Gastroesophageal sphincter (tissue), 4 donors: Measurements from ENCODE around the gene NPHP1. TPM values are rescaled to one million over a fixed set of nuclear protein-coding genes. Genes with fewer than 3 reads are reported as not detected.

Experiments used
- ATAC-seq: fragments of 150-250 bp; one replicate; pipeline ENCODE4 v1.9.1; 2016; ENCODE audit warnings: mild to moderate bottlenecking, moderate library complexity
- H3K27ac ChIP-seq, 4 donors: fragments of 200-600 bp; sonication (generic) in 3 of 4; 1 replicate in 3 of 4; 2 replicates in 1 of 4; pipeline ENCODE4 v1.5.1; 2016 to 2019
- H3K27me3 ChIP-seq: fragments of 200-600 bp; sonication (generic); one replicate; pipeline ENCODE4 v1.5.1; 2019
- H3K36me3 ChIP-seq, 2 donors: fragments of 200-600 bp; sonication (generic); one replicate each; pipeline ENCODE4 v1.5.1; 2019; ENCODE audit warnings: control low read depth in 1 of 2
- H3K4me1 ChIP-seq, 3 donors: fragments of 200-600 bp; sonication (generic); 1 replicate in 2 of 3; 2 replicates in 1 of 3; pipeline ENCODE4 v1.5.1; 2016 to 2019; ENCODE audit warnings: control low read depth in 2 of 3
- H3K4me3 ChIP-seq, 2 donors: fragments of 200-600 bp; sonication (generic); one replicate each; pipeline ENCODE4 v1.5.1; 2019; ENCODE audit warnings: mild to moderate bottlenecking in 1 of 2, moderate library complexity in 1 of 2
- H3K9me3 ChIP-seq, 3 donors: fragments of 200-600 bp; sonication (generic); one replicate each; pipeline ENCODE4 v1.5.1; 2017 to 2019; ENCODE audit warnings: control low read depth in 2 of 3
- EP300 ChIP-seq: sonication (generic); formaldehyde crosslinking; IDR thresholded peaks from one replicate; pipeline ENCODE4 v1.6.1; 2017; ENCODE audit warnings: antibody characterized with exemption, mild to moderate bottlenecking
- POLR2A ChIP-seq, 2 donors: fragments of 450-650 bp; IDR thresholded peaks; one replicate each; pipeline ENCODE4 v1.6.1; 2017; ENCODE audit warnings: antibody characterized with exemption in 2 of 2, mild to moderate bottlenecking in 2 of 2, moderate library complexity in 1 of 2
- POLR2AphosphoS5 ChIP-seq: sonication (generic); formaldehyde crosslinking; IDR thresholded peaks from one replicate; pipeline ENCODE4 v1.6.1; 2017; ENCODE audit warnings: antibody characterized with exemption
- WGBS, 2 donors: methylation state at CpG; one replicate each; pipeline ENCODE4 v1.1.5; 2018; ENCODE audit warnings: low coverage in 1 of 2; 5-methylcytosine and 5-hydroxymethylcytosine counted together
- total RNA-seq, 4 donors: library from RNA; depleted of rRNA; stranded (reverse); fragments of >200 nt; gene quantifications; one replicate each; pipeline ENCODE4 v1.1.0, GENCODE V29; 2016
- TF ChIP-seq, protein P1 (sequence below), 4 experiments: fragments of 200-600 bp in 2 of 4; fragments of 450-650 bp in 2 of 4; sonication (generic) in 1 of 4; IDR thresholded peaks; one replicate each; pipeline ENCODE4 v1.5.1; 2017 to 2019; ENCODE audit warnings: antibody characterized with exemption in 4 of 4, mild to moderate bottlenecking in 2 of 4, moderate library complexity in 2 of 4

The NPHP1 gene
- total RNA-seq, 4 donors from 2014 or later: 8.2 to 19.5 (median 9.9) TPM

DNA sequence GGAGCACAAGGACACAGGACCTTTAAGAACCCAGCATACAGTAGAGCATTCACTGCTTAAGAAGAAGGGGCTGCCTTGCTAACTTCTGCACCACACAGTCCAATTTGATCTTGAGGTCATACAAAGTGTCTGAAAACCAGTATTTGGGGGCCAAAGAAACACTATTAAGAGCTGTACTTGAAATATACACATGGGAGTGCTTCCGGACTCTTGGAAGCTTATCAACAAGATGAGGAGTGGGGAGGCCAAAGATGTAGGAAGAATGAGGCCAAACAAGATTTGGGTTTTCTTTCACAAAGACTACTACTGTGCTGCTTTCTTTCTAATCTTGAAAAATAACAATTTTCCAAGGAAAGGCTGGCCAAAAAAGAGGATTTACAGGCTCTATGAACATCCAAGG, 64.4 kb downstream of the NPHP1 start:
- TF ChIP-seq, protein P1, sequence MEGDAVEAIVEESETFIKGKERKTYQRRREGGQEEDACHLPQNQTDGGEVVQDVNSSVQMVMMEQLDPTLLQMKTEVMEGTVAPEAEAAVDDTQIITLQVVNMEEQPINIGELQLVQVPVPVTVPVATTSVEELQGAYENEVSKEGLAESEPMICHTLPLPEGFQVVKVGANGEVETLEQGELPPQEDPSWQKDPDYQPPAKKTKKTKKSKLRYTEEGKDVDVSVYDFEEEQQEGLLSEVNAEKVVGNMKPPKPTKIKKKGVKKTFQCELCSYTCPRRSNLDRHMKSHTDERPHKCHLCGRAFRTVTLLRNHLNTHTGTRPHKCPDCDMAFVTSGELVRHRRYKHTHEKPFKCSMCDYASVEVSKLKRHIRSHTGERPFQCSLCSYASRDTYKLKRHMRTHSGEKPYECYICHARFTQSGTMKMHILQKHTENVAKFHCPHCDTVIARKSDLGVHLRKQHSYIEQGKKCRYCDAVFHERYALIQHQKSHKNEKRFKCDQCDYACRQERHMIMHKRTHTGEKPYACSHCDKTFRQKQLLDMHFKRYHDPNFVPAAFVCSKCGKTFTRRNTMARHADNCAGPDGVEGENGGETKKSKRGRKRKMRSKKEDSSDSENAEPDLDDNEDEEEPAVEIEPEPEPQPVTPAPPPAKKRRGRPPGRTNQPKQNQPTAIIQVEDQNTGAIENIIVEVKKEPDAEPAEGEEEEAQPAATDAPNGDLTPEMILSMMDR (IDR thresholded peaks at IDR 0.05): no peak
- TF ChIP-seq EP300: no peak
- no peak for TF ChIP-seq POLR2AphosphoS5
- no peak for TF ChIP-seq POLR2A (IDR thresholded peaks at IDR 0.05)
- Histone ChIP-seq H3K27ac (no peak overlapping the region), H3K27me3 (no peaks in the 10 kb centered on the region), H3K9me3 (no peaks in the 10 kb centered on the region), H3K4me1 (no peaks in the 10 kb centered on the region), H3K36me3 (peaks cover 0 to 26% of the 10 kb centered on the region in 2 donors), H3K4me3 (no peak overlapping the region)
- WGBS, 2 donors: 75 to 86% methylated on average over 1 of the region's 1 CpG
- no peak for ATAC-seq

DNA sequence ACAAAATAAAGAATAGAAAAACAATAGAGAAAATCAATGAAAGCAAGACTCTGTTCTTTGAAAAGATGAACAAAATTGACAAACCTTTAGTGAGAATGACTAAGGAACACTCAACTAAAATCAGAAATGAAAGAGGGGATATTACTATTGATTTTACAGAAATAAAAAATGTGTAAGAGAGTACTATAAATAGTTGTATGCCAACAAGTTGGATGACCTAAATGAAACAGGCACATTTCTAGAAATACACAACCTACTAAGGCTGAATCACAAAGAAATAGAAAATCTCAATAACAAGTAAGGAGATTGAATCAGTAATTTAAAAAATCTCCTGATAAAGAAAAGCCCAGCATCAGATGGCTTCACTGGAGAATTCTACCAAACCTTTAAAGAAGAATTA, 70.8 kb downstream of the NPHP1 start:
- no peak for TF ChIP-seq POLR2AphosphoS5
- TF ChIP-seq, protein P1 (IDR thresholded peaks at IDR 0.05): no peak
- no peak for TF ChIP-seq POLR2A (IDR thresholded peaks at IDR 0.05)
- no peak for TF ChIP-seq EP300
- no peak for ATAC-seq
- H3K27ac ChIP-seq: no peak overlapping the region
- H3K36me3 ChIP-seq: peaks cover 0 to 15% of the 10 kb centered on the region in 2 donors
- H3K4me1 ChIP-seq: no peaks in the 10 kb centered on the region
- no peak overlapping the region for H3K4me3 ChIP-seq
- no peaks in the 10 kb centered on the region for H3K27me3 ChIP-seq
- H3K9me3 ChIP-seq: no peaks in the 10 kb centered on the region

DNA sequence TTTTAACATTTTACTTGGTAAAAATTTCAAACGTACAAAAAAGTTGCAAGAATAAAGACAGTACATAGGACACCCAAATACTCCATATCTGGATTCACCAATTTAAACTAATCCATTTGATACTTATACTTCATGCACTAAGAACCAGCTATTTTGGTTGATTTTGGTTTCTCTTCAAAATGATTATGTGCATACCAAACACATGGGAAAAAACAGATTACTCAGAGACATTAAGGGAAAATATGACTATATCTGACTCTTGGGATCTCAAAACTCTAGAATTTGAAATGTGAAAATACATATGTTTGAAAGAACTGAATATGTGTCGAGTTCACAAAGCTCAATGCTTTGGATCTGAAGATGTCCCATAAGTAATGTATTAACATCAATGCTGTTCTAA, 73.6 kb downstream of the NPHP1 start:
- TF ChIP-seq POLR2AphosphoS5 (no peak), POLR2A (IDR thresholded peaks at IDR 0.05) (no peak), EP300 (no peak)
- TF ChIP-seq, protein P1 (IDR thresholded peaks at IDR 0.05): no peak
- no peaks in the 10 kb centered on the region for H3K27me3 ChIP-seq
- no peak overlapping the region for H3K4me3 ChIP-seq
- WGBS, 2 donors: 90% methylated on average over 2 of the region's 2 CpGs
- H3K36me3 ChIP-seq: peaks cover 0 to 37% of the 10 kb centered on the region in 2 donors
- ATAC-seq: no peak
- H3K27ac ChIP-seq: no peak overlapping the region
- H3K4me1 ChIP-seq: no peaks in the 10 kb centered on the region
- H3K9me3 ChIP-seq: no peaks in the 10 kb centered on the region

DNA sequence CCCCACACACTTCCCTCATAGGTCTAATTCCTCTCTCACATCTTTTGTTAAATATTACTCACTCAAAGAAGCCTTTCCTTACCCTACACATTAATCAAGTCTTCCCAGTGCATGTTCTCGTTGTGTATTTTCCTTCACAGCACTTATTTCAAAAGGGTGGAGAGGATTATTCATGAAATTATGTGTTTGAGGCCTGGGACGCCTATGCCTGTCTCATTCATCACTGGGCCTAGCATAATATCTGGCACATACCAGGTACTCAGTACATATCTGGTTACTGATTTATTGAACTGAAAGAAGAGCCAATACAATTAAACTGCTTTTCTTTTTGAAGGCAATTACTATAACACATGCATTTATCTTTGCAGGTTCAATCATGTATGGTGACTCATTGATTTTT, 74.1 kb downstream of the NPHP1 start:
- no peak overlapping the region for H3K4me3 ChIP-seq
- WGBS, 2 donors: 76 to 92% methylated on average over 2 of the region's 2 CpGs
- TF ChIP-seq POLR2AphosphoS5 (no peak), POLR2A (IDR thresholded peaks at IDR 0.05) (no peak), EP300 (no peak)
- TF ChIP-seq, protein P1 (IDR thresholded peaks at IDR 0.05): no peak
- no peak overlapping the region for H3K27ac ChIP-seq
- no peaks in the 10 kb centered on the region for H3K27me3 ChIP-seq
- no peaks in the 10 kb centered on the region for H3K9me3 ChIP-seq
- no peaks in the 10 kb centered on the region for H3K4me1 ChIP-seq
- no peak for ATAC-seq
- peaks cover 0 to 37% of the 10 kb centered on the region in 2 donors for H3K36me3 ChIP-seq

DNA sequence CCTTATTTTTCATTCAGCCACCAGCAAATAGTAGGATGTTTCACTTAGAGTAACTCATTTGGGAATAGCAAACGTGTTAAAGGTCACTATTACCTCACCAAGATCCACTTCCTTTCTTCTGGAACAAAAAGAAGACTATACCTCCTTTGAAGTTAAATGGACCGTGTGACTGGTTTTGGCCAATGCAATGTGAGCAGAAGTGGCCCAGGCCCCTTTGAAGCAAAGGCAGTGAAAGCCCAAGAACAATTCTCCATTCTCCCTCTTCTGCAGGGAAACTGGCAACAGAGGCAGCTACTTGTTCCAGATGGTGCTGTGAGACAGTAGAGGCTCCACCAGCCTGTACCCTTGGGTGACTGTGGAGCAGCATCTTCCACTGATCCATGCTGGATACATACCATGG, 77.9 kb downstream of the NPHP1 start:
- TF ChIP-seq, protein P1 (IDR thresholded peaks at IDR 0.05): no peak
- TF ChIP-seq POLR2A (IDR thresholded peaks at IDR 0.05) (no peak), EP300 (no peak)
- H3K4me3 ChIP-seq: no peak overlapping the region
- no peak for ATAC-seq

More for the DNA sequence above, 77.9 kb downstream of the NPHP1 start:
- peaks cover 0 to 32% of the 10 kb centered on the region in 2 donors for H3K36me3 ChIP-seq
- no peaks in the 10 kb centered on the region for H3K9me3 ChIP-seq
- WGBS, 2 donors: 79 to 86% methylated on average over 2 of the region's 2 CpGs
- H3K4me1 ChIP-seq: no peaks in the 10 kb centered on the region
- H3K27ac ChIP-seq: no peak overlapping the region
- no peaks in the 10 kb centered on the region for H3K27me3 ChIP-seq
